C4-2B (cell line): Measurements from ENCODE around the gene SCMH1.

Experiments
- CTCF ChIP-seq: fragments of 450-650 bp; conservative IDR thresholded peaks from 2 replicates; pipeline ENCODE4 v1.5.1; 2017; ENCODE audit warnings: mild to moderate bottlenecking
- ZFX ChIP-seq: fragments of 450-650 bp; IDR thresholded peaks from 2 replicates; pipeline ENCODE4 v1.6.1; 2017

GRCh38 chr1:41240781-41241353 lies 1.2 kb downstream of the SCMH1 start:
- TF ChIP-seq CTCF: no peak
- TF ChIP-seq ZFX: no peak
